Caco-2 (cell line): ENCODE data around the gene UMOD. TPM values are rescaled to one million over a fixed set of nuclear protein-coding genes. Genes with fewer than 3 reads are reported as not detected.
"Not testable (repeated sequence)": the region's sequence is repeated elsewhere in the genome, so short reads cannot be mapped to it uniquely, and the experiment has no call there.

ENCODE experiments used
- BruUV-seq: library from RNA; stranded (reverse); fragments of 400-500 nt; replicated peaks from 2 replicates; lab custom pipeline; 2021; lab: Mats Ljungman, UMichigan
- CTCF ChIA-PET: fragments of 300-600 bp; sonication (Branson Sonifier 250); formaldehyde crosslinking; loops from one replicate; lab custom pipeline; 2022; ENCODE audit warnings: antibody characterized with exemption; lab: Charles Lee
- POLR2A ChIA-PET: fragments of 300-600 bp; sonication (Branson Sonifier 250); formaldehyde crosslinking; loops from one replicate; lab custom pipeline; 2022; ENCODE audit warnings: antibody characterized with exemption; lab: Charles Lee
- DNase-seq, 2 experiments: peaks; one replicate each; pipeline versions ENCODE4 v3.0.0 to v3.0.0-alpha.2; 2020 to 2022
- H3K27me3 ChIP-seq: replicated peaks from 2 replicates; pipeline ENCODE4 v1.6.0; 2011; ENCODE audit warnings: low read length; ENCODE audit not compliant: control insufficient read depth, insufficient read depth
- H3K36me3 ChIP-seq: 2 replicates; pipeline ENCODE4 v1.5.1; 2011; ENCODE audit warnings: low read length; ENCODE audit not compliant: control insufficient read depth, insufficient read depth
- H3K4me1 ChIP-seq: fragments of 250-450 bp; sonication (Bioruptor Pico); 2 replicates; pipeline ENCODE4 v1.5.1; 2020; ENCODE audit warnings: mild to moderate bottlenecking
- H3K4me3 ChIP-seq: 2 replicates; pipeline ENCODE4 v1.5.1; 2011; ENCODE audit warnings: low read depth, mild to moderate bottlenecking, control low read depth, low read length
- H3K9me3 ChIP-seq: fragments of 250-450 bp; sonication (Bioruptor Pico); 2 replicates; pipeline ENCODE4 v1.5.1; 2020; ENCODE audit warnings: mild to moderate bottlenecking, moderate library complexity
- H3K27ac Mint-ChIP-seq: one replicate; pipeline ENCODE4 v1.8.0; 2022; ENCODE audit warnings: mixed read lengths; ENCODE audit not compliant: unreplicated experiment
- H3K27me3 Mint-ChIP-seq: one replicate; pipeline ENCODE4 v1.8.0; 2022; ENCODE audit warnings: mixed read lengths; ENCODE audit not compliant: insufficient read depth, unreplicated experiment
- H3K36me3 Mint-ChIP-seq: one replicate; pipeline ENCODE4 v1.8.0; 2022; ENCODE audit warnings: mild to moderate bottlenecking, mixed read lengths; ENCODE audit not compliant: insufficient read depth, unreplicated experiment
- H3K4me1 Mint-ChIP-seq: one replicate; pipeline ENCODE4 v1.8.0; 2022; ENCODE audit warnings: low read depth, mixed read lengths; ENCODE audit not compliant: unreplicated experiment
- H3K4me3 Mint-ChIP-seq: one replicate; pipeline ENCODE4 v1.8.0; 2022; ENCODE audit warnings: mild to moderate bottlenecking, moderate library complexity, mixed read lengths; ENCODE audit not compliant: unreplicated experiment
- H3K9me3 Mint-ChIP-seq: one replicate; pipeline ENCODE4 v1.8.0; 2022; ENCODE audit warnings: mixed read lengths; ENCODE audit not compliant: unreplicated experiment
- CTCF ChIP-seq, 2 experiments: fragments of 200-600 bp in 1 of 2; IDR thresholded peaks; 1 replicate in 1 of 2; 2 replicates in 1 of 2; pipeline versions ENCODE4 v1.5.1 to v1.8.0; 2011 to 2022; ENCODE audit warnings: antibody characterized with exemption in 1 of 2, control low read depth in 1 of 2, inconsistent platforms in 1 of 2, low read depth in 1 of 2, low read length in 1 of 2, mild to moderate bottlenecking in 1 of 2, moderate library complexity in 1 of 2; ENCODE audit not compliant: insufficient read depth in 1 of 2, severe bottlenecking in 1 of 2, unreplicated experiment in 1 of 2
- intact Hi-C: fragments of 100-400 bp; cut with micrococcal nuclease; formaldehyde crosslinking; loops from one replicate; pipeline ENCODE4 v1.10.0; 2022; ENCODE audit not compliant: unreplicated experiment
- total RNA-seq: library from RNA; stranded (reverse); gene quantifications from 2 replicates; pipeline ENCODE4 v1.2.3, GENCODE V29; 2022

Gene UMOD
- total RNA-seq, 1 experiment from 2014 or later = not detected

DNA sequence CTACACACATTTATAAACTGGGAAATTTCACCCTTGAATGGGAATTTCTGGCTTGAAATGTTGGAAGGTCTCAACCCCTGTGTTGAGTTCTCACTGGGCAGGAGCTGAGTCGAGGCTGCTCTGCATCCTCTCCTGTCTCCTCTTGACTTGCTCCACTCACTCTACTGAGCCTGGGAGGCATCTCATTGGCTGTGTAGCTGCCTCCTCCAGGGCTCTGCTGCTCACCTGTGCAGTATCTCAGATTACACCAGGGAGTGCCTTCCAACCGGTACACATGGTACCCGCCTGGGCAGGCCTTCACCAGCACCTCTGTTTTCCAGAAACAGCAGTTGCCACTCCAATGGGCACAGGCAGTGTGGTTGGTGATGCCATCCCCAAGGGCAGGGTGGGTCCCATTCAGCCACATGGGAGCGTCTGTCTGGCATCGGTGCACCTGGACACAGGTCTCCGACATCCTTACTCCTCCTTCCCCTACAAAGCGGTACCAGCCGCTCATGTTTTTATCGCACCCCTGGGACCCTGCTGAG, 28.9 kb downstream of the UMOD start:
- intact Hi-C loops = no loop called here
- BruUV-seq = no TSS peak
- Mint-ChIP-seq H3K4me1 (no peaks in the 10 kb centered on the region), H3K27ac (no peak overlapping the region), H3K4me3 (no peak overlapping the region), H3K9me3 (no peaks in the 10 kb centered on the region), H3K36me3 (no peaks in the 10 kb centered on the region), H3K27me3 (peaks cover 4% of the 10 kb centered on the region)
- Histone ChIP-seq H3K4me3 (no peak overlapping the region), H3K4me1 (no peaks in the 10 kb centered on the region; the same call in 1 of the 2 replicates), H3K9me3 (no peaks in the 10 kb centered on the region), H3K27me3 (no peaks in the 10 kb centered on the region; the same call in 1 of the 2 replicates), H3K36me3 (no peaks in the 10 kb centered on the region)
- ChIA-PET CTCF (no interaction called here), POLR2A (no interaction called here)
- no peak for TF ChIP-seq CTCF (IDR thresholded peaks at IDR 0.05; ENCODE audit: insufficient read depth in 1 of 2, low read depth in 1 of 2, low read length in 1 of 2, severe bottlenecking in 1 of 2, unreplicated experiment in 1 of 2)
- no peak for DNase-seq

DNA sequence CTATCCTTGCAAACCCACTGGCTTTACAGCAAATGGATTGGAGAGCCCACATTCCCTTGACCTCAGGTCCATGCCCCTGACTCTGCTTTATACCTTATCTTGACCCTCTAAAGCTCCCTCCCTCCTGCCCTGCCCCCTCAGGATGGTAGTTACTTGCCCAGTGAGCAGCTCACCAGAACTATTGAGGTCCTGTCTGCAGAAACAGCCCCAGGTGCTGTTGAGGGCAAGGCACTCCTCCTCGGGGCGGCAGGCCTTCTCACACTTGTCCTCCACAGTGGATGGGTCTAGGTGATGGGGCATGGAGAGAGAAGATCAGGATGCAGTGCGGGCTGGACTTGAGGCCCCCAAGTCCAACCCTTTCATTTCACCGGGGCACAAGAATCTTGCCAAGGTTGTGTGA, 29.8 kb downstream of the UMOD start:
- Mint-ChIP-seq H3K27ac (no peak overlapping the region), H3K36me3 (no peaks in the 10 kb centered on the region), H3K4me1 (no peaks in the 10 kb centered on the region), H3K27me3 (peaks cover 4% of the 10 kb centered on the region), H3K9me3 (no peaks in the 10 kb centered on the region), H3K4me3 (no peak overlapping the region)
- TF ChIP-seq CTCF (IDR thresholded peaks at IDR 0.05; ENCODE audit: insufficient read depth in 1 of 2, low read depth in 1 of 2, low read length in 1 of 2, severe bottlenecking in 1 of 2, unreplicated experiment in 1 of 2) = no peak
- DNase-seq = no peak
- intact Hi-C loops = no loop called here
- CTCF ChIA-PET = no interaction called here
- Histone ChIP-seq H3K9me3 (no peaks in the 10 kb centered on the region), H3K4me1 (no peaks in the 10 kb centered on the region; the same call in 1 of the 2 replicates), H3K36me3 (no peaks in the 10 kb centered on the region), H3K4me3 (no peak overlapping the region), H3K27me3 (no peaks in the 10 kb centered on the region)
- BruUV-seq = no TSS peak
- POLR2A ChIA-PET = no interaction called here

- Mint-ChIP-seq H3K4me1 (no peaks in the 10 kb centered on the region), H3K4me3 (no peak overlapping the region), H3K9me3 (no peaks in the 10 kb centered on the region), H3K27me3 (peaks cover 6% of the 10 kb centered on the region), H3K36me3 (no peaks in the 10 kb centered on the region), H3K27ac (no peak overlapping the region)
- intact Hi-C loops = no loop called here
- Histone ChIP-seq H3K27me3 (no peaks in the 10 kb centered on the region), H3K36me3 (no peaks in the 10 kb centered on the region), H3K4me3 (no peak overlapping the region), H3K4me1 (no peaks in the 10 kb centered on the region), H3K9me3 (no peaks in the 10 kb centered on the region)
- no TSS peak for BruUV-seq
- CTCF ChIA-PET = no interaction called here
- no peak for TF ChIP-seq CTCF (IDR thresholded peaks at IDR 0.05; ENCODE audit: insufficient read depth in 1 of 2, low read depth in 1 of 2, low read length in 1 of 2, severe bottlenecking in 1 of 2, unreplicated experiment in 1 of 2)
- POLR2A ChIA-PET = no interaction called here
- DNase-seq = no peak
Measured at GRCh38 chr16:20321671-20322070, 30.8 kb downstream of the UMOD start.

DNA sequence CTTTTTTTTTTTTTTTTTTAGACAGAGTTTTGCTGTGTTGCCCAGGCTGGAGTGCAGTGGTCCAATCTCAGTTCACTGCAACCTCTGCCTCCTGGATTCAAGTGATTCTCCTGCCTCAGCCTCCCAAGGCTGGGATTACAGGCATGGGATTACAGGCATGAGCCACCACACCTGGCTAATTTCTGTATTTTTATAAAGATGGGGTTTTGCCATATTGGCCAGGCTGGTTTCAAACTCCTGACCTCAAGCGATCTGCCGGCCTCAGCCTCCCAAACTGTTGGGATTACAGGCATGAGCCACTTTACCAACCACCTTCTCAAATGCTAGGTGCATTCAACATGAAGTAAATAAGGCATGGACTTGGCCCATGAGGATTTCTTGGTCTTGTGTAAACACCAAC, 31.5 kb downstream of the UMOD start:
- H3K9me3 ChIP-seq, DNase-seq, BruUV-seq, H3K36me3 Mint-ChIP-seq, intact Hi-C loops, H3K36me3 ChIP-seq, H3K27me3 ChIP-seq, H3K4me1 ChIP-seq, H3K9me3 Mint-ChIP-seq, H3K4me3 Mint-ChIP-seq, H3K4me1 Mint-ChIP-seq, H3K4me3 ChIP-seq, H3K27me3 Mint-ChIP-seq, H3K27ac Mint-ChIP-seq, POLR2A ChIA-PET: not testable (repeated sequence)
- CTCF ChIA-PET = interaction anchor here (0.7 kb wide), 1 partner anchor 418 kb away, joined by 6 read pairs; no protein-coding TSS in a partner anchor
